ENCODE results near the gene CYGB.
A peak's percentile ranks its signal among the peaks of the same experiment; 100 is the strongest.

CYGB gene

DNA sequence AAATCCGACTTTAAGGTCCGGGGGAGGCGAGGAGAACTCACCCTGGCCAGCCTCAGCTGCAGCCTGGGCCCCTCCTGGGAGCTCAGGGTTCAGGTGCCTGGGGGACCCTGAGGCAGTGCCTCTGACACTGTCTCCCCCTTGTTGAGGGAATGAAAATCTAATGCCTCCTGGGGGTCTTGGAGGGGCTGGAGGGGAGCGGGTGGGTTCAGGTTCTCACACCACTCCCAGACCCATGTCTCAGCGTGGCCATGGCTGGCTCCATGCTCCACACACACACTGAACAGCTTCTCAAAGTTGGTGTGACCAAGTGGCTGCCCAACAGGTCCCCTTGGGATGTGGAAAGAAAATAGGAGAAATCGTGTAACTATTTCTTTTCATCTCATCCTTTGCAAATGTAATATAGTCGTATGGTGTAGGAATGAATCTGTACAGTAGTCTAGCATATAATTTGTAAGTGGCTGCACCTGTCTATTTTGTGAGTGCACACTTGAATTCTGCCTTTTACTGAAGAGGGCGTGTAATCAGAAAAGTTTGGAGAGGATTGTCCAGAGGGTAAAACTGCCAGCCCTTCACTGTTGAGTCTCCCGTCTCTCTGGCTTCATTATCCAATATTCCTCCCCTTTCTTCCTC lies 1.5 kb upstream of the CYGB start:
- no peak for DNase-seq (ENCODE audit: low read depth)
- no peak overlapping the region for H3K4me3 ChIP-seq (ENCODE audit: low read depth, low read length)
- TF ChIP-seq, protein P1, sequence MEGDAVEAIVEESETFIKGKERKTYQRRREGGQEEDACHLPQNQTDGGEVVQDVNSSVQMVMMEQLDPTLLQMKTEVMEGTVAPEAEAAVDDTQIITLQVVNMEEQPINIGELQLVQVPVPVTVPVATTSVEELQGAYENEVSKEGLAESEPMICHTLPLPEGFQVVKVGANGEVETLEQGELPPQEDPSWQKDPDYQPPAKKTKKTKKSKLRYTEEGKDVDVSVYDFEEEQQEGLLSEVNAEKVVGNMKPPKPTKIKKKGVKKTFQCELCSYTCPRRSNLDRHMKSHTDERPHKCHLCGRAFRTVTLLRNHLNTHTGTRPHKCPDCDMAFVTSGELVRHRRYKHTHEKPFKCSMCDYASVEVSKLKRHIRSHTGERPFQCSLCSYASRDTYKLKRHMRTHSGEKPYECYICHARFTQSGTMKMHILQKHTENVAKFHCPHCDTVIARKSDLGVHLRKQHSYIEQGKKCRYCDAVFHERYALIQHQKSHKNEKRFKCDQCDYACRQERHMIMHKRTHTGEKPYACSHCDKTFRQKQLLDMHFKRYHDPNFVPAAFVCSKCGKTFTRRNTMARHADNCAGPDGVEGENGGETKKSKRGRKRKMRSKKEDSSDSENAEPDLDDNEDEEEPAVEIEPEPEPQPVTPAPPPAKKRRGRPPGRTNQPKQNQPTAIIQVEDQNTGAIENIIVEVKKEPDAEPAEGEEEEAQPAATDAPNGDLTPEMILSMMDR (IDR thresholded peaks at IDR 0.05; ENCODE audit: low read depth, low read length, missing control alignments): no peak
- in situ Hi-C loops (cut with HindIII; ENCODE audit: low sequenced_read_pairs): no loop called here

DNA sequence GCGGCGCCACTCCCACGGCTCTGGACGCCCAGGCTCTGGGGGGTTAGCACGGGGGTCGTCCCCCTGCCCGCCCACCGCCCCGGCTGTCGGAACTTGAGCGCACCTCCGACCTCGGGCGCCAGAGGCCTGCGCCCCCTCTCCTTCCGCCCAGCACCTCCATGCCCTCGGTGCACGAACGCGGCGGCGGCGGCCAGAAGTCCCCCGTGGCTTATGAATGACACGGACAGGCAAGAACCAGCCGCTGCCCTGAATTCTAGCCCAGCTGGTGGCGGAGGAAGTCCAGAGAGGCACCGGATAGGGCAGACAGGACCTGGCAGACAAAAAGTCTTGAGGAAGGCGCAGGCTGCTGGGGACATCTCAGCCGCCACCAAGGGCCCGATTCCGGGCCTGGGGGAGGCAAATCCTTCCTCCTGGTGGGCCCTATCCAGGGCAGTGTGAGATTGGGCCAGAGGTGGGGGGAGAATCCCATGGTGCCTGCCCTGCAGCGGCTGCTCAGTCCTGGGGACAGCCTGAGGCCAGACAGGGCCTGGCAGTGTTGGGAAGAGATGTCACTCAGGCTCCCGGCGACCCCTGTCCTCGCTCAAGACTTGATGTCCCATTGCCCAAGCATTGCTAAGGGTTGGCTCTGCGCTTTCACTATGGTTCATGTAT lies 897 bp upstream of the CYGB start:
- TF ChIP-seq, protein P1 (IDR thresholded peaks at IDR 0.05; ENCODE audit: low read depth, low read length, missing control alignments): no peak
- DNase-seq (ENCODE audit: low read depth): no peak
- in situ Hi-C loops (cut with HindIII; ENCODE audit: low sequenced_read_pairs): no loop called here
- H3K4me3 ChIP-seq (ENCODE audit: low read depth, low read length): peak overlapping the region; percentile 33

DNA sequence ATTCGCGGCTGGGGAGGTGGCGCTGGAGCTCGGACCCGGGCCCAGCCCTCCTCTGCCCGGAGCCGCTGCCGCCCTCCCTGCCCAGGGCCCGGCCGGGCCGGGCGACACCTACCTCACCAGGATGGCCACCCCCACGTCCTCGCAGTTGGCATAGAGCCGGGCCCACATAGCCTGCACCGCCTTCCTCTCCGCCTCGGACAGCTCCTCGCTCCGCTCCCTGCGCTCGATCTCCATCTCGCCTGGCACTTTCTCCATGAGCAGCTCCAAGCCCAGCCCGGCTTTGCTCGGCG lies 276 bp downstream of the CYGB start:
- DNase-seq (ENCODE audit: low read depth): no peak
- TF ChIP-seq, protein P1 (IDR thresholded peaks at IDR 0.05; ENCODE audit: low read depth, low read length, missing control alignments): no peak
- in situ Hi-C loops (cut with HindIII; ENCODE audit: low sequenced_read_pairs): no loop called here
- peak overlapping the region; percentile 35 for H3K4me3 ChIP-seq (ENCODE audit: low read depth, low read length)

DNA sequence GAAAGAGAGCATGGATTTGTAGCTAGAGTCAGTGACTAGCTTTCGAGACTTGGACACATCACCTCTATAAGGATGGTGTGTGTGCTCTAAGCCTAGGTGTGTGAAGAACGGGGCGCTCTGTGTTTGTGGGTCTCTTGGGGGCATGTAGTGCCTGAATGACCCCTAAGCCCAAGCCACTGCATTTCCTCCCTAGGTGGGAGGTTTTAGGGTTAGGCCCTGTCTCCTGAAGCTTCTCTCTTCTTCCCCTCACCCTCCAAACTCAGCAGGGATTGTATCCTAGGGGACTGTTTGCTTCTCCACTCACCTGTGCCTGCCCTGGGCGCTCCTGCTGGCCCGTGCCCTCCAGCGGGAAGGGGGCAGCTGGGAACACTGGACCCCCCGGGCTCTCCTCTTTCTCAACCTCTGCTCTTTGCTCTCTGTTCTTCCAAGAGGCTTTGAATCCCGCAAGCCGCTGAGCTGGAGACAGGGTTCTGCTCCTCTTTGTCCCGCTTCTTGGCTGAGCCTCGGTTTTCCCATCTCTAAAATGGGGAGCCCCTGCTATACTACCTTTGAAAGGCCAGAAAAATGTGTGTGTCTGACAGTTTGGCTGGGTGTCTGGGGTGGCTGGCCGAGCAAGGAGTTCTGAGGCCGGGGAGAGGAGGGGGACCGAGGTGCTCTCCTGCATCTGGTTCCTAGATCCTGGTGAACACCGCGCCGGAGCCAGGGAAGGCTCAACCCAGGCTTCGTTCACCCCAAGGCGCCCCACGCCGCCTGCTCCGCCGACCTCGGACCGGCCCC lies 810 bp downstream of the CYGB start:
- in situ Hi-C loops (cut with HindIII; ENCODE audit: low sequenced_read_pairs): no loop called here
- no peak for DNase-seq (ENCODE audit: low read depth)
- H3K4me3 ChIP-seq (ENCODE audit: low read depth, low read length): peak overlapping the region; percentile 35

DNA sequence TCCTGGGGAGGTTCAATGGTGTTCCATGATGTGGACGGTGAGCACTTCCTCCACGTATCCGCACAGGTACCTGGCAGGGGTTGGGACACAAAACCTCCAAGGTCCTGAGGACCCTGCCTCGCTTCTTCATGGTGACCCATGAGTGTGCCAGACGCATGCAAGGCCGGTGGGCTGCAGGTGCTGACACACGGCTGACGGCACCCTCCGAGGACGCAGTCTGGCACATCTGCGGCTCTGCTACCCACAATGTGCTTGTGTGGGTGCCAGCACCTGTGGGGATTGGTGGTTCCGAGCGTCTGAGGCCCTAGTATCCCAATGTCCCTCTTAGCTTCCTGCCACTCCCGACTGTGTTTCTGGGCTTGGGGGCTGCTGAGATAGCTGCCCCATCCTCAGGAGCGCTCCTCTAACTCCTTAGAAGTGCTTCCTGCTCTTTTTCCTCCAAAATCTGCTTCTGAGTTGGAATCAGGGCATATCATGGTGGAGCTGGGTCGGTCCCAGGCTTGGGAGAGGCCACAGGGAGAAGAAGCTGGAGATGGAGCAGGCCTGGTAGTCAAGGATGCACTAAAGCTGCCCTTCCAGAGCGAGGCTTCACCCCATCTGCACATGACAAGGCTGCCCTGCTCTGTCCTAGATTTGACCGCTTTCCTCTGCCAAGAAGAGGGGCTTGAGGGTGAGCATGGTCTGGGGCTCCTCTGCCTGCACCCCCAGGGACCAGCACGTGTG lies 1.6 kb downstream of the CYGB start:
- in situ Hi-C loops (cut with HindIII; ENCODE audit: low sequenced_read_pairs): no loop called here
- TF ChIP-seq, protein P1 (IDR thresholded peaks at IDR 0.05; ENCODE audit: low read depth, low read length, missing control alignments): no peak
- no peak overlapping the region for H3K4me3 ChIP-seq (ENCODE audit: low read depth, low read length)
- no peak for DNase-seq (ENCODE audit: low read depth)

More for the DNA sequence above, 810 bp downstream of the CYGB start:
- TF ChIP-seq, protein P1 (IDR thresholded peaks at IDR 0.05; ENCODE audit: low read depth, low read length, missing control alignments): no peak
